NCI-H2196 treated with DMSO at 0.1 percent for 48 hours (cell line): ENCODE results near the gene ARHGAP21.

Source experiments
- DNase-seq: peaks from one replicate; lab custom pipeline; 2025; ENCODE audit not compliant: unreplicated experiment; lab: John Stamatoyannopoulos, UW

Gene ARHGAP21

GRCh38 chr10:24722676-24723385, 856 bp downstream of the ARHGAP21 start:
- no peak for DNase-seq

- no peak for DNase-seq
Observed at GRCh38 chr10:24722131-24722675, 1.5 kb downstream of the ARHGAP21 start.

GRCh38 chr10:24721229-24722106, 2.2 kb downstream of the ARHGAP21 start:
- no peak for DNase-seq

- no peak for DNase-seq
Observed at GRCh38 chr10:24720096-24720495, 3.6 kb downstream of the ARHGAP21 start.

- DNase-seq = no peak
Observed at GRCh38 chr10:24718031-24718855, 5.4 kb downstream of the ARHGAP21 start.

GRCh38 chr10:24716295-24716694, 7.4 kb downstream of the ARHGAP21 start:
- DNase-seq = no peak

- DNase-seq = no peak
Observed at GRCh38 chr10:24715246-24715769, 8.4 kb downstream of the ARHGAP21 start.

GRCh38 chr10:24713086-24713485, 10.6 kb downstream of the ARHGAP21 start:
- no peak for DNase-seq

GRCh38 chr10:24711465-24711864, 12.2 kb downstream of the ARHGAP21 start:
- no peak for DNase-seq

- no peak for DNase-seq
Observed at GRCh38 chr10:24708081-24708480, 15.6 kb downstream of the ARHGAP21 start.

GRCh38 chr10:24707445-24707844, 16.2 kb downstream of the ARHGAP21 start:
- no peak for DNase-seq

- DNase-seq = no peak
Observed at GRCh38 chr10:24706479-24707118, 17.1 kb downstream of the ARHGAP21 start.

GRCh38 chr10:24703700-24704099, 20.0 kb downstream of the ARHGAP21 start:
- no peak for DNase-seq

GRCh38 chr10:24701447-24701846, 22.2 kb downstream of the ARHGAP21 start:
- DNase-seq = no peak

GRCh38 chr10:24700948-24701347, 22.7 kb downstream of the ARHGAP21 start:
- no peak for DNase-seq

GRCh38 chr10:24698270-24698669, 25.4 kb downstream of the ARHGAP21 start:
- no peak for DNase-seq

- DNase-seq = no peak
Observed at GRCh38 chr10:24697080-24697479, 26.6 kb downstream of the ARHGAP21 start.

GRCh38 chr10:24695452-24695851, 28.2 kb downstream of the ARHGAP21 start:
- no peak for DNase-seq

GRCh38 chr10:24694086-24694485, 29.6 kb downstream of the ARHGAP21 start:
- DNase-seq = no peak

- no peak for DNase-seq
Observed at GRCh38 chr10:24690961-24691512, 32.6 kb downstream of the ARHGAP21 start.
